Trophoblast cell (in vitro differentiated cells and primary cell): Measurements from ENCODE around the gene IL17REL.

ENCODE experiments used
- DNase-seq, 2 donors: peaks; one replicate each; pipeline ENCODE4 v3.0.0-alpha.2; 2016
- H2AFZ ChIP-seq: 2 replicates; pipeline ENCODE4 v1.6.1; 2013; ENCODE audit warnings: low read length, moderate library complexity, mild to moderate bottlenecking; ENCODE audit not compliant: insufficient read depth, poor library complexity
- H2AK5ac ChIP-seq: 2 replicates; pipeline ENCODE4 v1.6.1; 2013; ENCODE audit warnings: mild to moderate bottlenecking, low read length
- H2BK120ac ChIP-seq: 2 replicates; pipeline ENCODE4 v1.6.1; 2013; ENCODE audit warnings: low read length, mild to moderate bottlenecking, moderate library complexity; ENCODE audit not compliant: insufficient read depth, poor library complexity
- H2BK12ac ChIP-seq: 2 replicates; pipeline ENCODE4 v1.6.1; 2013; ENCODE audit warnings: mild to moderate bottlenecking, low read length, moderate library complexity
- H2BK5ac ChIP-seq: 2 replicates; pipeline ENCODE4 v1.6.1; 2013; ENCODE audit warnings: low read length, low read depth, moderate library complexity, mild to moderate bottlenecking; ENCODE audit not compliant: poor library complexity
- H3K14ac ChIP-seq: 2 replicates; pipeline ENCODE4 v1.6.1; 2013; ENCODE audit warnings: mild to moderate bottlenecking, low read length
- H3K18ac ChIP-seq: 2 replicates; pipeline ENCODE4 v1.6.1; 2013; ENCODE audit warnings: mild to moderate bottlenecking, low read length
- H3K23ac ChIP-seq: 2 replicates; pipeline ENCODE4 v1.6.1; 2013; ENCODE audit warnings: low read length
- H3K27ac ChIP-seq: 2 replicates; pipeline ENCODE4 v1.5.1; 2013; ENCODE audit warnings: low read depth, mild to moderate bottlenecking, inconsistent platforms, low read length, moderate library complexity
- H3K27me3 ChIP-seq: 2 replicates; pipeline ENCODE4 v1.6.1; 2013; ENCODE audit warnings: inconsistent platforms, mild to moderate bottlenecking, low read length, moderate library complexity; ENCODE audit not compliant: insufficient read depth
- H3K36me3 ChIP-seq, 2 experiments: 1 replicate in 1 of 2; 2 replicates in 1 of 2; pipeline ENCODE4 v1.6.1; 2013; ENCODE audit warnings: low read length in 2 of 2, mild to moderate bottlenecking in 2 of 2, moderate library complexity in 1 of 2; ENCODE audit not compliant: insufficient read depth in 2 of 2, control insufficient read depth in 1 of 2
- H3K4ac ChIP-seq: 2 replicates; pipeline ENCODE4 v1.6.1; 2013; ENCODE audit warnings: low read depth, mild to moderate bottlenecking, low read length, moderate library complexity
- H3K4me1 ChIP-seq, 2 experiments: 1 replicate in 1 of 2; 2 replicates in 1 of 2; pipeline ENCODE4 v1.6.1; 2013; ENCODE audit warnings: low read length in 2 of 2, mild to moderate bottlenecking in 2 of 2, moderate library complexity in 1 of 2; ENCODE audit not compliant: insufficient read depth in 2 of 2, control insufficient read depth in 1 of 2
- H3K4me2 ChIP-seq: 2 replicates; pipeline ENCODE4 v1.6.1; 2013; ENCODE audit warnings: inconsistent platforms, mild to moderate bottlenecking, low read length, moderate library complexity
- H3K4me3 ChIP-seq: 2 replicates; pipeline ENCODE4 v1.5.1; 2013; ENCODE audit warnings: mild to moderate bottlenecking, low read depth, low read length, inconsistent platforms
- H3K79me1 ChIP-seq: one replicate; pipeline ENCODE4 v1.6.1; 2013; ENCODE audit warnings: low read length
- H3K79me2 ChIP-seq: 2 replicates; pipeline ENCODE4 v1.6.1; 2013; ENCODE audit warnings: low read length, mild to moderate bottlenecking; ENCODE audit not compliant: control insufficient read depth, insufficient read depth, poor library complexity
- H3K9ac ChIP-seq: 2 replicates; pipeline ENCODE4 v1.6.1; 2013; ENCODE audit warnings: mild to moderate bottlenecking, low read length
- H3K9me3 ChIP-seq: 2 replicates; pipeline ENCODE4 v1.6.1; 2013; ENCODE audit warnings: low read depth, mild to moderate bottlenecking, control low read depth, inconsistent platforms, low read length; ENCODE audit not compliant: insufficient read depth
- H4K12ac ChIP-seq: 2 replicates; pipeline ENCODE4 v1.6.1; 2013; ENCODE audit warnings: low read depth, mild to moderate bottlenecking, low read length, moderate library complexity
- H4K8ac ChIP-seq: 2 replicates; pipeline ENCODE4 v1.6.1; 2013; ENCODE audit warnings: low read depth, mild to moderate bottlenecking, low read length, moderate library complexity
- H4K91ac ChIP-seq: one replicate; pipeline ENCODE4 v1.6.1; 2013; ENCODE audit warnings: low read depth, mild to moderate bottlenecking, low read length, moderate library complexity
- WGBS: extraction: QIAGEN DNeasy Blood & Tissue Kit; methylation state at CpG from one replicate; pipeline ENCODE4 v1.1.7; 2013; ENCODE audit warnings: missing lambda C conversion rate; ENCODE audit not compliant: insufficient read length, insufficient coverage; ENCODE audit errors: extremely low coverage; 5-methylcytosine and 5-hydroxymethylcytosine counted together

IL17REL gene

GRCh38 chr22:49954354-49954753 lies 58.2 kb downstream of the IL17REL start:
- peak overlapping the region; percentile 51 for H4K8ac ChIP-seq
- H3K4me1 ChIP-seq = peaks cover 38 to 46% of the 10 kb centered on the region in 2 experiments
- H2AFZ ChIP-seq = no peak overlapping the region
- H3K4ac ChIP-seq = no peak overlapping the region
- no peak overlapping the region for H3K9ac ChIP-seq
- peak overlapping the region; percentile 68 for H2BK5ac ChIP-seq
- H3K27me3 ChIP-seq = no peaks in the 10 kb centered on the region
- H3K18ac ChIP-seq = peak overlapping the region; percentile 43
- peak overlapping the region; percentile 67 for H2BK12ac ChIP-seq
- H3K36me3 ChIP-seq = no peaks in the 10 kb centered on the region
- peak overlapping the region; percentile 78 for H2AK5ac ChIP-seq
- no peak overlapping the region for H3K23ac ChIP-seq
- H3K4me3 ChIP-seq = no peak overlapping the region
- H2BK120ac ChIP-seq = peak overlapping the region; percentile 66
- peak overlapping the region; percentile 60 for H3K14ac ChIP-seq
- H3K4me2 ChIP-seq = no peak overlapping the region
- peaks cover 19% of the 10 kb centered on the region for H3K79me2 ChIP-seq
- no peak for DNase-seq
- H4K12ac ChIP-seq = no peak overlapping the region
- no peak overlapping the region for H3K27ac ChIP-seq
- peaks cover 2% of the 10 kb centered on the region for H3K9me3 ChIP-seq
- no CpG with 5 or more reads among the region's 8 CpGs for WGBS
- peaks cover 46% of the 10 kb centered on the region for H3K79me1 ChIP-seq
- peak overlapping the region; percentile 68 for H4K91ac ChIP-seq

GRCh38 chr22:49953680-49954344 lies 58.8 kb downstream of the IL17REL start:
- no CpG with 5 or more reads among the region's 18 CpGs for WGBS
- Histone ChIP-seq H3K79me2 (peaks cover 19% of the 10 kb centered on the region), H3K36me3 (no peaks in the 10 kb centered on the region), H4K8ac (peak overlapping the region; percentile 51), H3K23ac (no peak overlapping the region), H2BK5ac (peak overlapping the region; percentile 68), H3K9ac (no peak overlapping the region), H3K4me3 (no peak overlapping the region), H2AK5ac (peak overlapping the region; percentile 78), H2AFZ (no peak overlapping the region), H2BK12ac (peak overlapping the region; percentile 67), H3K27ac (no peak overlapping the region), H3K14ac (peak overlapping the region; percentile 60), H3K9me3 (peaks cover 2% of the 10 kb centered on the region), H3K4me1 (peaks cover 38 to 42% of the 10 kb centered on the region in 2 experiments), H3K18ac (peak overlapping the region; percentile 43), H4K12ac (no peak overlapping the region), H4K91ac (peak overlapping the region; percentile 68), H3K79me1 (peaks cover 52% of the 10 kb centered on the region), H3K27me3 (no peaks in the 10 kb centered on the region), H2BK120ac (peak overlapping the region; percentile 66), H3K4me2 (no peak overlapping the region), H3K4ac (peak overlapping the region; percentile 44)
- DNase-seq = no peak

- H3K79me2 ChIP-seq = peaks cover 19% of the 10 kb centered on the region
- H3K23ac ChIP-seq = no peak overlapping the region
- DNase-seq = no peak
- no peak overlapping the region for H2AFZ ChIP-seq
- no CpG with 5 or more reads among the region's 20 CpGs for WGBS
- H3K27ac ChIP-seq = peak overlapping the region; percentile 29
- H2BK12ac ChIP-seq = peak overlapping the region; percentile 67
- no peak overlapping the region for H3K4me3 ChIP-seq
- H3K9me3 ChIP-seq = peaks cover 2% of the 10 kb centered on the region
- H2AK5ac ChIP-seq = peak overlapping the region; percentile 50
- H3K79me1 ChIP-seq = peaks cover 52% of the 10 kb centered on the region
- peak overlapping the region; percentile 61 for H2BK5ac ChIP-seq
- H3K36me3 ChIP-seq = no peaks in the 10 kb centered on the region
- H3K4ac ChIP-seq = peak overlapping the region; percentile 14
- H4K8ac ChIP-seq = peak overlapping the region; percentile 63
- peak overlapping the region; percentile 66 for H2BK120ac ChIP-seq
- no peak overlapping the region for H4K12ac ChIP-seq
- H3K14ac ChIP-seq = peak overlapping the region; percentile 60
- peak overlapping the region; percentile 68 for H4K91ac ChIP-seq
- no peak overlapping the region for H3K4me2 ChIP-seq
- peak overlapping the region; percentile 52 for H3K18ac ChIP-seq
- no peaks in the 10 kb centered on the region for H3K27me3 ChIP-seq
- H3K9ac ChIP-seq = no peak overlapping the region
- H3K4me1 ChIP-seq = peaks cover 38 to 43% of the 10 kb centered on the region in 2 experiments
Observed at GRCh38 chr22:49953027-49953679, 59.4 kb downstream of the IL17REL start.

GRCh38 chr22:49951986-49952896 lies 60.3 kb downstream of the IL17REL start:
- Histone ChIP-seq H3K79me2 (peaks cover 20% of the 10 kb centered on the region), H3K4me2 (peak overlapping the region; percentile 27), H2BK120ac (peak overlapping the region; percentile 100), H4K91ac (peak overlapping the region; percentile 100), H3K23ac (no peak overlapping the region), H3K9me3 (peaks cover 2% of the 10 kb centered on the region), H3K14ac (peak overlapping the region; percentile 95), H3K4me3 (peak overlapping the region; percentile 33), H3K4me1 (peaks cover 43 to 52% of the 10 kb centered on the region in 2 experiments), H2BK12ac (peak overlapping the region; percentile 99), H2AK5ac (peak overlapping the region; percentile 99), H3K36me3 (no peaks in the 10 kb centered on the region), H4K8ac (peak overlapping the region; percentile 91), H3K79me1 (peaks cover 60% of the 10 kb centered on the region), H3K4ac (peak overlapping the region; percentile 92), H2BK5ac (peak overlapping the region; percentile 99), H3K18ac (peak overlapping the region; percentile 95), H3K9ac (no peak overlapping the region), H2AFZ (peak overlapping the region; percentile 61), H4K12ac (peak overlapping the region; percentile 60), H3K27ac (peak overlapping the region; percentile 97), H3K27me3 (no peaks in the 10 kb centered on the region)
- WGBS = no CpG with 5 or more reads among the region's 24 CpGs
- DNase-seq = peak; percentile 77 to 95
